Thyroid gland (tissue), 4 donors: Measurements from ENCODE around the gene FYN. TPM values are rescaled to one million over a fixed set of nuclear protein-coding genes. Genes with fewer than 3 reads are reported as not detected.

Experiments used
- DNase-seq, 2 donors: peaks; one replicate each; pipeline ENCODE4 v3.0.0-alpha.2; 2019
- H3K27ac ChIP-seq, 3 donors: fragments of 200-600 bp; sonication (generic); 1 replicate in 2 of 3; 2 replicates in 1 of 3; pipeline ENCODE4 v1.5.1; 2016 to 2019; ENCODE audit warnings: mild to moderate bottlenecking in 1 of 3, moderate library complexity in 1 of 3
- H3K27me3 ChIP-seq: fragments of 200-600 bp; sonication (generic); one replicate; pipeline ENCODE4 v1.5.1; 2019
- H3K36me3 ChIP-seq, 2 donors: fragments of 200-600 bp; sonication (generic); one replicate each; pipeline ENCODE4 v1.5.1; 2016 to 2019
- H3K4me1 ChIP-seq, 2 donors: fragments of 200-600 bp; sonication (generic); one replicate each; pipeline ENCODE4 v1.5.1; 2017 to 2019
- H3K4me3 ChIP-seq, 3 donors: fragments of 200-600 bp; sonication (generic); replicated peaks in 1 of 3; 1 replicate in 2 of 3; 2 replicates in 1 of 3; pipeline ENCODE4 v1.5.1; 2016; ENCODE audit warnings: mild to moderate bottlenecking in 1 of 3
- H3K9me3 ChIP-seq: fragments of 200-600 bp; sonication (generic); one replicate; pipeline ENCODE4 v1.5.1; 2017
- CTCF ChIP-seq, 6 experiments: fragments of 200-600 bp in 3 of 6; fragments of 450-650 bp in 3 of 6; sonication (generic) in 3 of 6; IDR thresholded peaks; one replicate each; pipeline ENCODE4 v1.5.1; 2016 to 2019; ENCODE audit warnings: antibody characterized with exemption in 6 of 6, mild to moderate bottlenecking in 2 of 6, inconsistent platforms in 1 of 6, moderate library complexity in 1 of 6
- POLR2A ChIP-seq, 2 donors: fragments of 450-650 bp; IDR thresholded peaks; one replicate each; pipeline ENCODE4 v1.6.1; 2017; ENCODE audit warnings: antibody characterized with exemption in 2 of 2, mild to moderate bottlenecking in 2 of 2, moderate library complexity in 1 of 2
- WGBS, 2 donors: methylation state at CpG; one replicate each; pipeline ENCODE4 v1.1.5; 2017; 5-methylcytosine and 5-hydroxymethylcytosine counted together
- intact Hi-C: fragments of 100-400 bp; cut with DNase I; formaldehyde crosslinking; loops from one replicate; pipeline ENCODE4 v1.15.1; 2023
- total RNA-seq, 4 donors: library from RNA; depleted of rRNA; stranded (reverse); fragments of >200 nt; gene quantifications; one replicate each; pipeline ENCODE4 v1.2.3, GENCODE V29; 2016

Gene FYN
- total RNA-seq, 4 donors from 2014 or later, result 67.0 to 206 (median 95.9) TPM

- 0 to 4% methylated on average over 11 to 20 of the region's 83 CpGs for WGBS, 2 donors
- no peaks in the 10 kb centered on the region for H3K36me3 ChIP-seq
- H3K27ac ChIP-seq, result peak overlapping the region; percentile 48 to 73 (median 68)
- peak; percentile 25 to 31 for DNase-seq
- peak overlapping the region; percentile 35 to 62 (median 57) for H3K4me3 ChIP-seq
- TF ChIP-seq CTCF (IDR thresholded peaks at IDR 0.05) (peak in 1 of 6 experiments; percentile 12), POLR2A (IDR thresholded peaks at IDR 0.05) (peak in 1 of 2 donors; percentile 0)
- intact Hi-C loops, result loop anchor here (10.0 kb wide), 2 partner anchors 122 to 158 kb away; no protein-coding TSS in a partner anchor
- peaks cover 0 to 24% of the 10 kb centered on the region in 2 donors for H3K4me1 ChIP-seq
- H3K9me3 ChIP-seq, result no peaks in the 10 kb centered on the region
- H3K27me3 ChIP-seq, result no peaks in the 10 kb centered on the region
Observed at GRCh38 chr6:111872401-111873177, 663 bp downstream of the FYN start.

- H3K36me3 ChIP-seq, result no peaks in the 10 kb centered on the region
- TF ChIP-seq POLR2A (IDR thresholded peaks at IDR 0.05) (no peak), CTCF (IDR thresholded peaks at IDR 0.05) (no peak)
- 2 to 7% methylated on average over 13 of the region's 13 CpGs for WGBS, 2 donors
- H3K4me1 ChIP-seq, result peaks cover 0 to 25% of the 10 kb centered on the region in 2 donors
- peak overlapping the region; percentile 48 to 73 (median 68) for H3K27ac ChIP-seq
- H3K27me3 ChIP-seq, result no peaks in the 10 kb centered on the region
- intact Hi-C loops, result loop anchor here (10.0 kb wide), 2 partner anchors 123 to 157 kb away; no protein-coding TSS in a partner anchor
- H3K4me3 ChIP-seq, result peak overlapping the region; percentile 35 to 62 (median 57)
- DNase-seq, result peak; percentile 21 to 32
- H3K9me3 ChIP-seq, result no peaks in the 10 kb centered on the region
Observed at GRCh38 chr6:111871725-111872400, 1.4 kb downstream of the FYN start.

- 69 to 70% methylated on average over 3 of the region's 3 CpGs for WGBS, 2 donors
- Histone ChIP-seq H3K27ac (peak overlapping the region; percentile 48 to 73 (median 68)), H3K9me3 (no peaks in the 10 kb centered on the region)
Observed at GRCh38 chr6:111871207-111871606, 2.0 kb downstream of the FYN start.

GRCh38 chr6:111870742-111871064, 2.5 kb downstream of the FYN start:
- Histone ChIP-seq H3K36me3 (no peaks in the 10 kb centered on the region), H3K9me3 (no peaks in the 10 kb centered on the region), H3K27me3 (no peaks in the 10 kb centered on the region), H3K4me3 (no peak overlapping the region), H3K4me1 (peaks cover 0 to 37% of the 10 kb centered on the region in 2 donors), H3K27ac (no peak overlapping the region)
- TF ChIP-seq POLR2A (IDR thresholded peaks at IDR 0.05) (no peak), CTCF (IDR thresholded peaks at IDR 0.05) (no peak)
- no peak for DNase-seq
- intact Hi-C loops, result loop anchor here (10.0 kb wide), 2 partner anchors 124 to 156 kb away; no protein-coding TSS in a partner anchor
- 43 to 51% methylated on average over 4 of the region's 4 CpGs for WGBS, 2 donors

More at GRCh38 chr6:111871207-111871606, 2.0 kb downstream of the FYN start:
- Histone ChIP-seq H3K36me3 (no peaks in the 10 kb centered on the region), H3K4me1 (peaks cover 0 to 32% of the 10 kb centered on the region in 2 donors), H3K27me3 (no peaks in the 10 kb centered on the region), H3K4me3 (peak overlapping the region in 1 of 3 donors; percentile 57)
- DNase-seq, result no peak
- intact Hi-C loops, result loop anchor here (10.0 kb wide), 2 partner anchors 124 to 156 kb away; no protein-coding TSS in a partner anchor
- TF ChIP-seq POLR2A (IDR thresholded peaks at IDR 0.05), result no peak
- TF ChIP-seq CTCF (IDR thresholded peaks at IDR 0.05), result no peak
